GM18526 (cell line): ENCODE results near the gene PSMB7.

ENCODE experiments used
- POLR2A ChIP-seq: IDR thresholded peaks from 3 replicates; pipeline ENCODE4 v1.6.1; 2011; ENCODE audit not compliant: insufficient read length; ENCODE audit errors: extremely low read depth

The PSMB7 gene

DNA sequence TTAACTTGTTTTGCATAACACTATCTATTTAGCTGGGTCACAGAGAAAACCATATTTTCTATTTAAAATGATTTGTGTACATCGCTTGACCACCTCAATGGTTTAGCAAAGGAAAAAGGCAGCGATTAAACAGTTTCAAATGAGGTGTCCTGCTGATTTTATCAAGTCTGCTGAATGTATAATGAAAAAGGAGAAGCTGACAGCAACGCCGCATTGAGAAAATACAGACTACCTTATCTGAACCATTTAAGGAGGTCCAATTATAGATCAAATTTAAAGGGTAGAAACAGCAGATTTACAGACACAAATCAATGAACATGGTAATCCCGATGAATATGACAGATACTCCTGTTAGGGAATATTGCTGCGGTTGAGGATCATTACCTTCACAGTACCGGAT is 29.6 kb downstream of the PSMB7 start:
- no peak for TF ChIP-seq POLR2A

DNA sequence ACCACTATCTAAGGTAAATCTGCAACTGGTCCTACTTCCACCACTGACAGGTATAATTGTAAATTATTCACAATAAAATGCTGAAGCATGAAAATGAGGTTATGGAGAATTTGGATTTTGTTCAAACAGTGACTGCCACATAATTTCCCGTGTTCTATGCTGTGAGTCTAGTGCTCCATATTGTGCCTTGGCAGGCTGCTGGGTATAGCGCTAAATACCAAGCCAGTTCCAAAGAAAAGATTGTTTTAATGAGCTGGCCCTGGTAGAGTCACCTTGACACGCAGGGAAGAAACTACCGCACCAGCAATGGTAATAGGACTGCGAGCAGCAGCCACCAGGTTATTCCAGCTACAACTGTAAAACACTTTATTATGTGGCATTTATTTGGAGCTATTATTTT is 30.4 kb downstream of the PSMB7 start:
- TF ChIP-seq POLR2A: no peak

DNA sequence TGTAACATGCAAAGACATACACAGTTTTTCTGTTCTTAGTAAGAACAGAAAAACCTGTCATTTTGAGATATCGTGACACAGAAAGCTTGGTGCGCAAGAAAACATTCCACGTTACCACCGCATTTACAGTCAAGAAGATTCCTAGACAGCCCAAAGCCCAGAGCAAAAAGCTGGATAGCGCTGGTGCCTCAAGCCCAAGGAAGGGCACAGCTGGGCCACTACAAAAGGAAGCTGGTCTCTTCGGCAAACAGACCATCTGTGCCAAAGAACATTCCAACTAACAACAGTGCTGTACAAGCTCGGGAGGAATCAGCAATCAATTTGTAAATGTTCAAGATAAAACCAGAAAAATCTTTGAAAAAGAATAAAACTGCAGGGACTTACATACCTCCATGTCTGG is 31.0 kb downstream of the PSMB7 start:
- TF ChIP-seq POLR2A: no peak

DNA sequence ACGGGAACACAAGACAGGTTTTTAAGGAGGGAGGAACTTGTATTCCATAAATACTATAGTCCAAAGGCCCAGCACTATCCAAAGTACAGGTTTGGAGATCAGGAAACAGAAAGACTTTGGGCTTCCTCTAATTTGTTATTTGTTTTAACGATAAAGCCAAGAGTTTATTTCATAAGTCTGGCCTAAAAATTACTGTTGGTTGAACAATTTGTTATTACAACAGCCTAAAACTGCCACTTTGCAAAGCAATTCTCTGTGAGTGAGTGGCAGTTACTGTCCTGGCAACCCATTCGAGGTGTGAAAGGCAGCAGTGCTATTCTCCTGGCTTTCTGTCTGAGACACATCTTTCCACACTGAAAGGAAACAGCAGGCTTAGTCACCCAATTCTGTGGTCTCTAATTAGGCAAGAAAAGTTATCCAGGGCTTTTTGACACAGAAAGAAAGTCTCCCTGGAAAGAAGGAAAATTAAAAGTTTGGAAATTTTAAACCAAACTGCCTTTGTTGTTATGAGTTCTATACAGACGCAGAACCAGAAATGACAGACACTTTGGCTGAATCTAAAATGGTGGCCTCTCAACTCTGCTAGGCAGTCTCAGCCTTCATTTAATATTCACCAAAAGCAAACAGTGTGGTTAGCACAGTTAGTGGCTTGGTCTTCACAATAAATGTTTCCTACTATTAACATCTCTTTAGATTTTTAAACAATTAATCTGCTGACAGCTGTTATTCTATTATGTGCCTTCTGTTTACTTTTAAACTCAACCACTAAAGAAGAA is 33.9 kb downstream of the PSMB7 start:
- TF ChIP-seq POLR2A: no peak

DNA sequence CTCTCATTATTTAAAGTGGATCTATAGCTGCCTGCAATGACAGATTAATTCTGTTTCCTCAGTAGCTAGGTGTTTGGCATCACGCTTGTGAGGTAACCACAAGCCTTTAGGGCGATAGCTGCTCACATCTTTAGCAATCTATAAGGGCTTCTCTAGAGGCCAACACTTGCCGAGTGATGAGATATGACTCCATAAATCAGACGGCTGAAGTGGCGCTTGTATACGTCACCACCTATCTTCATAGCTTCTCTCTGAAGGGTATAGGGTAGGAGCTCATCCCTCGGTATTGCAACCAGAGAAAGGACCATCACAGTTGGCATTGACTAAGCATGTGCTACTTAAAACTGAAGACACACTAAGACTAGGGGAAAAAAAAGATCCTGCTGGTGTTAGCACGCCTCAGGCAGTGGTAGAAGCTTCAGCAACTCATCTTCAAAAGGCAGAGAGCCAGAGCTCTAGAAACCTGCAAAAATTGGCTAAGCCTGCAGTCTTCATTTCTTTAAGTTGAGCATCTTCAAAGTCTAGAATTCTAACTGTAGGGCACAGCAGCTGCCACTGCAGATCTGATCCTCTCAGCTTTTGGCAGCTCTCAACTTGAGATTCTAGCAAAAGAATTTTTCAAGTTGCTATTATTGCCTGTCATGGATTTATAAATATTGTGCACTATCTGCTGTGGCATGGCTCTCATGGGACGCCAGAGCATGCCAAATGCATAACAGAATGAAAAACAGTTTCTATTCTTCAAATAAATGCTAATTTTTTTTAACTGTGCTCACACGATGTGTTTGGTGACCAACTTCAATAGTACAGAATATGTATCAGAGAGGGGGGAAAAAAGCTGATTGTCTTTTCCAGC is 37.5 kb downstream of the PSMB7 start:
- no peak for TF ChIP-seq POLR2A

DNA sequence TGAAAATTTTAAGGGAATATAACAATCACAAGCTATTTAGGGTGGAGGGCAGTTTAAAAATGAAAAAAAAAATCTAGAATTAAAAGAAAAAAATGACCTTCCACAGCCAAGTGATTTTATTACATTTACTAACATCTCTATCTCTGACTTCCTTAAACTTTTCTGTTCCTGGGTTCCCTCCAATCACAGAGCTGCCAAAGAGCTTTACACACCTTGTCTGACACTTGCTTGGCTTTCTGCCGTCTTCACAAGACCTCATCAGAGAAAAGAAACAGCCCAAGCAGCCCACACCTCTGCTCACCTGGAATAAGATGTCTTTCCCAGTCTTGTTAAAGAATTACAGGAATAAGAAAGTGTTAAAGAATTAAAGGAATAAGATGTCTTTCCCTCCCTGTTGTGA is 38.9 kb downstream of the PSMB7 start:
- TF ChIP-seq POLR2A: no peak

DNA sequence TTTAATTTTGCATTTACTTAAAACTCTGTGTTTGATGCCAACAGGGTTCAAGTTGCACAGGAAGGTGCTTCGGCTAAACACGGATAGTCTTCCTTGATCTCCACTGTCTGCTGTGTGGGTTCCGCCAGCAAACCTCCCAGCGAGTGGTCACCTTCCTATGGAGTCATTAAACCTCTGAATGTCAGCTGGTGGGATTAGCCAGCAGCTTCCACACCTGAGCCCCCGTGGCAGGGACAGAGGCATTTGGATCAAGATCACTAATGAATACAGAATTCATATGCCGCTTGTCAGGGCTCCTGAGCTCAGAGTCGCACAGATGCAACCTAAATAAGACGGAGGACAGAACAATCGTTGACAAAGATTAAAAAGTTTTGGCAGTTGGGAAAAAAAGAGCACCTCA is 39.5 kb downstream of the PSMB7 start:
- no peak for TF ChIP-seq POLR2A

DNA sequence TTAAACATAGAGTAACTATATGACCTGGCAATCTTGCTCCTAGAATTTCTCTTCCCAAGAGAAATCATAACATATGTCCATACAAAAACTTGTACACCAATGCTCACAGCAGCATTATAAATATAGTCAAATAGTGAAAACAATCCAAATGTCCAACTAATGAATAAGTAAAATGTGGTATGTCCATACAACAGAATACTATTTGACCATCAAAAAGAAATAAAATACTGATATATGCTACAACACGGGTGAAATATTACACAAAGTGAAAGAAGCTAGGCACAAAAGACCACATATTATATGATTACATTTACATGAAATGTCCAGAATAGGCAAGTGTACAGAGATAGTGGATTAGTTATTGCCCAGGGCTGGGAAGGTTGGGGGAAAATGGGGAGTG is 41.4 kb downstream of the PSMB7 start:
- no peak for TF ChIP-seq POLR2A

DNA sequence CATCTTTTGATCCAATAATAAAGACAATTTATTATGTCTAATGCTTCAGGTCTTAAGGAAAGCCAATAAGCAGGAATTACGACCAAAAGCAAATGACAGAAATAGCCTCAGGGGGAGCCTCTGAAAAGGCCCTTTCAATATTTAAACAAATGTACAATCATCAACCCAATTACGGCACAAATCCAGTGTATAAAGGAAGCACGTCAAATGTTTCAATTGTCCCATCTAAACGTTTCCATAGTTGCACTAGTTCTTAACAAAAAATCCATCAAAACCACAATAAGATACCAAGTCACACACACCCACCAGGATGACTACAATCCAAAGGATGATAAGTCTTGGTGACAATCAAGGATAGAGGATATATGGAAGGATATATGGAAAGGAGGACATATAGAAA is 41.9 kb downstream of the PSMB7 start:
- no peak for TF ChIP-seq POLR2A

DNA sequence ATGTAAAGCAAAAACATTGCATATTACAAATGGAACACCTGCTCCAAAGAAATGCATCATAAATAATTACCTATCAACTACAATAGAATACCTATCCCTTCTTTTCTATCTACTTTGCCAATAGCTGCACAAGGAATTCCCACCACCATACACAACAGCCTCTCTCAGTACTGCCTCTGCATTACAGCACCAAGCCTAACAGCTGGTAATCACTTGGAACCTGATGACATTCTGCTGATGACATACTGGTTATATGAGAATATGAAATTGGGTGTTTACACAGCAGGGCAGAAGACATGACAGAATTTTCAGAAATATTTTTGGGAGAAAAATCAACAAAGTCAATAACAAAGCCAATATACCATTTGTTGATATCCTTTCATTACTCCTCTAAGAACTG is 43.2 kb downstream of the PSMB7 start:
- TF ChIP-seq POLR2A: no peak

DNA sequence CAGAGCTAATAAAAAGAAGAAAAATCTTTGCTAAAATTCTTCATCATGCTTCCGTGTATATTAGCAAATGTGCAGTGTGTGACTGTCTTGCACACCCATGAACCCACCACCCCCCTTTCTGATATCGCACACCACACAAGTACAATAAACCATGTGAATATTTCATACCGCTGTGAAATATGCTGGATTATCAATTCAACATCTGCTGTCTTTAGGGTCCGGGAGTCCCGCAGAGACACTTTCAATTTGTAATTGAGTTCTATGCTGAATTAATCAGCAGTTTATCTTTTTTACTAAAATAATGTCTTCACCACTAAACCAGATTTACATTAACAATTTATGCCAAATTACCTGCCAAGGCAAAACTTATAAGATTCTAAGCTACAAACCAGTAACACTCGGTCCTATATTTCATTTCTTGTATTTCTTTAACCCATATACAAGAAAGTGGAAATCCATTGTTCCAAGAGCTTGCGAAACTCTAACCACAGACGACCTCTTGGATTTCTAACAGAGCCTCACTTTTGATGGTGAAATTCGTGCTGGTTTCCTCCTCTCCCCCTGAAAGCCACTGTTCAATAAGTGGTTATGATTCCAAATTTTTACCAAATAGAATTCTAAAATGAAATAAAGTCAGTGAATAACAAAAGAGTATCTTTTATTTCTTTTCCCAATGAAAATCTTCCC is 44.2 kb downstream of the PSMB7 start:
- no peak for TF ChIP-seq POLR2A

DNA sequence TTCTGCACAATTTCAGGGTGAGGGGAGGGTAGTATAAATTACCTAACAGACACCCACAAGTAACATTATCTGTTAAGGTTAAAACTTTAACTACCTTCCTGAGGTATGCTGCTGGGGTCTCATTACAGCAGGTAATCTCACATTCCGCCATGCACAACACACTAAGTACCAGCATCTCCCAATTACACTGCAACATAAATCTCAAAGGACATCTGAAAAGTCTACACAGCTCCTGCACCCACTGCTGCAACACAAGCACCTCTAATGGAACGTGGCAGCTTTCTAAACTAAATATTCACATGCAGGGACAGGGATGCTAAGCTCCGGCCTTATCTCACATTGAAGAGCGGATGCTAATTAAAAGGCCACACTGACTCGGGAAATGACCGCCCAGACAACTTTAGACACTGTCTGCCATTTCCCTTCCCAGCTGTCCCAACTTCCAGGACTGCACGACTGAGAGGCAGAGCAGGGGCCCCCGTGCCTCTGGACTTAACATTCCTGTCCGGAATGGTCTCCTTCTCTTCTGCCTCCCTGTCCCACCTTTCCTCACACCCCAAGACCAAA is 45.9 kb downstream of the PSMB7 start:
- no peak for TF ChIP-seq POLR2A

DNA sequence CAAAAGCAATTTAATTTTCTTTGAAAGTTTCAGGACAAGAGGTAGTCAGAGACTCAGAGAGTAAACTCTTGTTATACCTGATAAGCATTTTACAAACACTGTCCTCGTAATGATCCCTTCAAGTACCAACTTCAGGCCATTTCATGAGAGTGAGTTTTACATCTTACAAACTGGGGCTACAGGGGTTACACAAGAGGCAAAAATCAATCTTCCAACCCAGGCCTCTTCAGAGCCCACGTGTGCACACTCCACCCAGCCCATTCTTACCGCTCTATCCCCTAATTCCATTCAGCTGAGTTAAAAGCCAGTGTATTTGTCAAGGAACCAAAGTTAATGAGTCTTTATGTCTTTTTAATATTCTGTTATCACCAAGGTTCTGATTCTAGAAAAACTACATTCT is 46.5 kb downstream of the PSMB7 start:
- no peak for TF ChIP-seq POLR2A

DNA sequence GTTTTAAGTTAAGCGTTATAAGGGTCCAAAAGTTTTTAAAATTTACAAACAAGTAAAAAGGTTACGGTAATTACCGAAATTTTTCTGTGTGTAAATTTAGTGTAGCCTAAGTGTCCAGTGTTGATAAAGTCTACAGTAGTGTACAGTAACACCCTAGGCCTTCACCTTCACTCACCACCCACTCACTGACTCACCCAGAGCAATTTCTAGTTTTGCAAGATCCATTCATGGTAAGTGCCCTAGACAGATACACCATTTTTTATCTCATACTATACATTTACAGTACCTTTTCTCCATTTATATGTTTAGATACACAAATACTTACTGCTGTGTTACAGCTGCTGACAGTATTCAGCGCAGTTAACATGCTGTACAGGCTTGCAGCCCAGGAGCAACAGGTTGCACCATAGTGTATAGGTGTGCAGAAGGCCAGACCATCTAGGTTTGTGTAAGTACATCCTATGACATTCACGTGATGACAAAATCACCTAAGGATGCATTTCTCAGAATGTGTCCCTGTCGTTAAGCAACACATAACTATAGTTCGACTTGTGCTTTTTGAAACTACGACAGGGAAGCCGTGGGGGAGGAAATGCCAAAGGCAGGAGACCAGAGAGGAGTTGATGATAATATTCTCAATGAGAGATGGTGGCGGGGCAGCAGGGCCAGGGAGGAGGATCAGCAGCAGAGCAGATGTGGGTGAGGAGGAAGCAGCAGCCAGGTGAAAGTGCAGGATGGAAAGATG is 48.6 kb downstream of the PSMB7 start:
- TF ChIP-seq POLR2A: no peak

DNA sequence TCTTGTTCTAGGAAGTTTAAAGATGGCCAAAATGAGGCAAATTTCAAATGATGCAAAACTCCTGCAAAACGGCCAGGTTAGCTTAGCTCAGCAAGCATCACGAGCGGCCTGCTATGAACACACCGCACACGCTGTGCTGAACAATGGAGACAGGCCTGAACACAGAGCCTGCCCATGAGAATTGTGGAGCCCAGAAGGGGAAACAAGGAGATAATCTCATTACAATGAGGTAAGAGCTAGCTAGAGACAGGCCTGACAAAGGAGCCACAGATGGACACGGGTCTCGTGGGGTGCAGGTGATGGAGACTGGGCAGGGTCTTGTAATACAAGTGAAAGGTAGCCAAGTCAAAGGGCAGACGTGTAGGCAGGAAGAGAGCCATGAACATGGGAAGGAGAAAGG is 50.2 kb downstream of the PSMB7 start:
- no peak for TF ChIP-seq POLR2A
